HG03575 (cell line): ENCODE measurements around the gene FOXD2.

ENCODE experiments used
- ATAC-seq: cut with Tn5 transposase; IDR thresholded peaks from one replicate; pipeline ENCODE4 v1.9.1; 2021; ENCODE audit not compliant: unreplicated experiment, insufficient number of reproducible peaks, low FRiP score; ENCODE audit errors: extremely low read depth

Gene FOXD2

GRCh38 chr1:47437447-47438164 lies at the start of gene FOXD2:
FOXD2 (plus strand) TSS chr1:47438044; CDS start chr1:47438136, 92 bp downstream.
- peak; percentile 65 for ATAC-seq

- no peak for ATAC-seq
Observed at GRCh38 chr1:47388891-47389238, 49.0 kb upstream of the FOXD2 start.

- ATAC-seq = no peak
Observed at GRCh38 chr1:47389731-47390130, 48.1 kb upstream of the FOXD2 start.

GRCh38 chr1:47390843-47391242 lies 47.0 kb upstream of the FOXD2 start:
- ATAC-seq = no peak

GRCh38 chr1:47393141-47393540 lies 44.7 kb upstream of the FOXD2 start:
- ATAC-seq = no peak

GRCh38 chr1:47395433-47395832 lies 42.4 kb upstream of the FOXD2 start:
- no peak for ATAC-seq

GRCh38 chr1:47396671-47397196 lies 41.1 kb upstream of the FOXD2 start:
- no peak for ATAC-seq

GRCh38 chr1:47399138-47399845 lies 38.6 kb upstream of the FOXD2 start:
- ATAC-seq = no peak

GRCh38 chr1:47399846-47400155 lies 38.0 kb upstream of the FOXD2 start:
- no peak for ATAC-seq

- no peak for ATAC-seq
Observed at GRCh38 chr1:47401761-47402160, 36.1 kb upstream of the FOXD2 start.

GRCh38 chr1:47402591-47402990 lies 35.3 kb upstream of the FOXD2 start:
- ATAC-seq = no peak

GRCh38 chr1:47403321-47403910 lies 34.4 kb upstream of the FOXD2 start:
- no peak for ATAC-seq

GRCh38 chr1:47405697-47406096 lies 32.1 kb upstream of the FOXD2 start:
- no peak for ATAC-seq

GRCh38 chr1:47406966-47407365 lies 30.9 kb upstream of the FOXD2 start:
- ATAC-seq = no peak

- ATAC-seq = no peak
Observed at GRCh38 chr1:47407481-47407880, 30.4 kb upstream of the FOXD2 start.

GRCh38 chr1:47409311-47410067 lies 28.4 kb upstream of the FOXD2 start:
- ATAC-seq = no peak

GRCh38 chr1:47410068-47410455 lies 27.8 kb upstream of the FOXD2 start:
- ATAC-seq = no peak

- no peak for ATAC-seq
Observed at GRCh38 chr1:47411436-47411835, 26.4 kb upstream of the FOXD2 start.

- ATAC-seq = no peak
Observed at GRCh38 chr1:47412437-47412836, 25.4 kb upstream of the FOXD2 start.
